Measurements from ENCODE around the gene NUP35.

Gene NUP35, protein sequence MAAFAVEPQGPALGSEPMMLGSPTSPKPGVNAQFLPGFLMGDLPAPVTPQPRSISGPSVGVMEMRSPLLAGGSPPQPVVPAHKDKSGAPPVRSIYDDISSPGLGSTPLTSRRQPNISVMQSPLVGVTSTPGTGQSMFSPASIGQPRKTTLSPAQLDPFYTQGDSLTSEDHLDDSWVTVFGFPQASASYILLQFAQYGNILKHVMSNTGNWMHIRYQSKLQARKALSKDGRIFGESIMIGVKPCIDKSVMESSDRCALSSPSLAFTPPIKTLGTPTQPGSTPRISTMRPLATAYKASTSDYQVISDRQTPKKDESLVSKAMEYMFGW

DNA sequence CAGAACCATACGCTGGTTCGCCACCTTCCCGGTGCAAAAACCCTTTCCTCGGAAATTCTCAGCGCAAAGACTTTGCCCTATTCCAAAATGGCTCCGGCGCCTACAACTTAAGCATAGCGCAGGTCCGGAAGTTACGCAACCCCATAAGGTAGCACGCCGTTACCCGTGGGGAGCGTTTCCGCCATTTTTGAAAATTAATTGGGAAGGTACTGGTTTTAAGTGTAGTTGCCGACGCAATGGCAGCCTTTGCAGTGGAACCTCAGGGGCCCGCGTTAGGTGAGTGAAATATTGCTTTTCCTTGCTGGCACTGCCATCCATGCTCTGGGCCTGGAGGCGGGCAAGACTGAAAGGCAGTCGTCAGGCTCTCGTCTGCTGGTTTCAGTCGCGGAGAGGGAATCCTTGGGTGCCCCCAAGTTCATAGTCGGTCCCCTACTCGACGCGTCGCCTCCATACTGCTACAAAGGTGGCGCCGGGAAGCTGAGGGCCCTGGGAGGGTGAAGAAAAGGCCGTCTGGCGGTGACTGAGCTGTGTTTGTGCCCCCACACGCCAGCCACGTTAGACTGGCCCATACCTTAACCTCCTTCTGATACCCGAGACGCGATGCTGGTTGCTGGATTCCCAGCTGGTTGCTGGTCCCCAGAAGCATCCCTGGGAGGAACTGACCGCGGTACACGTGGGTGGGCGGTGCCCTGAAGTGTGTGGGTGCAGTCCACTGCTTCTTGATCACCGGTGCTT lies at the start of gene NUP35:
Gene NUP35 (plus strand): TSS at position 222 of the 735 bp plus-strand sequence. CDS start 15 bp downstream, at position 237.
- peak within 1 kb of the TSS; percentile 96 for H3K4me3 ChIP-seq (ENCODE audit: low read depth, low read length)
- peak; percentile 63 for DNase-seq (ENCODE audit: low read depth)

DNA sequence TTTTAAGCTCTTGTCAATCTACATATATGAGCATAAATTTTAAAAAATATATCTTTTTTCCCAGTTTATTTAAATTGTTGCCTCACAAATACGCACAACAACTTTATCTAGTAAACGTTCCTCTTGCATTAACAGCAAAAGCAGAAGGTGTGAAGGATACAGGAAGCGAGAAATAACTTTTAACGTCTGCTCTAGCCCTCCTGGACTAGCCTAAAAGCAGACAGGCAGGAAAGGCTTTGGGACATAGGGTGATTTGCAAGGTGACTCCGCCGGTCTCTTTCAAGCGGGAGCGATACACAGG lies 46.1 kb upstream of the NUP35 start:
- peak overlapping the region; percentile 56 for H3K4me3 ChIP-seq (ENCODE audit: low read depth, low read length)
- DNase-seq (ENCODE audit: low read depth), result no peak

DNA sequence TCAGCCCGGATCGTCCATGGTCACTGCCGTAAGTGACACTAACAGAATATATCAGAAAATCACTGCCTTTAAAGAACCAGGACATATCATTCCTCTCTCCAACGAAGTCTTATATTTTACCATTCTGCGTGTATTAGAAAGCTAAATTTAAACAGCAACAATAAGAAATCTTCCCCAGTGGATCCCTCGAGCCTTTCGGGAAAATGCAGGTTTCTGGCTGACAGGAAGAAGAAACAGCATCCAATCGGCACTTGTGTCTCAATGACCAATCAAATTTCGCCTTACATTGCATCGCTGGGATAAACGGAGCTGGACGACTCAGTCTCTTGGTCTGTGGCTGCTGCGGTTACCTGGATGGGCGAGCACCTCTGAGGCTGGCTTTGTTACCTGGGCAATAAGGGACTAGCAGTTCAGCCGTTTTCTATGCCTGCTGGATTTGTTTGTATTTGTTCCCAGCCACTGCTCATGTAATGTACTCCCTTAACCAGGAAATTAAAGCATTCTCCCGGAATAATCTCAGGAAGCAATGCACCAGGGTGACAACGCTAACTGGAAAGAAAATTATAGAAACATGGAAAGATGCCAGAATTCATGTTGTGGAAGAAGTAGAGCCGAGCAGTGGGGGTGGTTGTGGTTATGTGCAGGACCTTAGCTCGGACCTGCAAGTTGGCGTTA lies 45.6 kb upstream of the NUP35 start, which contains the start of gene DUSP19:
Gene DUSP19 (plus strand): TSS at position 284 of the 675 bp plus-strand sequence. CDS start 187 bp downstream, at position 471.
- H3K4me3 ChIP-seq (ENCODE audit: low read depth, low read length), result peak within 1 kb of the TSS; percentile 56
- peak; percentile 74 for DNase-seq (ENCODE audit: low read depth)

DNA sequence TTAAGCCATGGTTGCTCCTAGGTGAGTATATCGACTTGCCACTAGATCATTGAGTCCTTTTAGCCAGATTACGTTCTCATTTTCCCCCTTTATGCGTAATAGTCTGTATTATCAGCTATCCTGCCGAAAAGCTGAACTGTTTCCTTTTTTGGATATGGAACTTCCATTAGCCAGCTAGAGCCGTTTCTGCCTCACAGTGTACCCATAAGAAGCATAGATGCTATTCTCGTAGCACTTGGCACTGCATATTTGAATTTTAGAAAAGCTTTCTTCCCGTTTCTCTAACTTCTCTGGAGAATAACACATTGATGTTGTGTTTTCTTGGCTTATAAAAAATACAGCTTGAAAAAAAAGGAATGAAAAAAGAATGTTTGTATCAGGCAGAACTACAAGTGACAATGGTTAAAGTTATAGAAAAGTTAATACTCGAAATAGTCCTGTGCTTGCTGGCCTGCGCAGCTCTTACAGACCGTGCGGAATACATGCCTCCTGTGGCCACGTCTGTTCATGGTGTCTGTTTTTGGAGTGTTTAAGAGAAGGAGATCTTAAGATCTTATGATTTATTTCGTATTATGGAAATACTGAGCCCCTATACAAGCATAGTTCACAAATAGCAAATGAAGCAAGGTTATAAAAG lies 45.0 kb upstream of the NUP35 start:
- no peak for DNase-seq (ENCODE audit: low read depth)
- peak overlapping the region; percentile 56 for H3K4me3 ChIP-seq (ENCODE audit: low read depth, low read length)

DNA sequence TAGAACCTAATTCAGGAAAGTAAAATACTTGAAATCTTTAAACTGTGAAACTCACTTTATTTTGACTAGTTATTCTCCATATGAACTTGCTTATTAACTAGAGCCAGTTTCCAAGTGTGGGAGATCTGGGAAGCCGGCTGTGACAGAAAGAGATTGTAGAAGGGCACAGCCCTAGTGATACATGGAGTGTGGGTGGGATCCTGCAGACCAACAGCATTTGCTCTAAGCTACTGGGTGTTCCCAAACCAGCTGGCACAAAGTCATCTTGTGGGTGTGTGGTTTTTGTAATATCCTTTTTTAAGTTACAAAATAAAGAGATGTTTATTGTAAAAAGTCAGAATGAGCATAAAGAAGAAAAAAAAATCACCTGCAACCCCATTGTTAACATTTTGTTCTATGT lies 42.3 kb upstream of the NUP35 start:
- H3K4me3 ChIP-seq (ENCODE audit: low read depth, low read length), result no peak overlapping the region

DNA sequence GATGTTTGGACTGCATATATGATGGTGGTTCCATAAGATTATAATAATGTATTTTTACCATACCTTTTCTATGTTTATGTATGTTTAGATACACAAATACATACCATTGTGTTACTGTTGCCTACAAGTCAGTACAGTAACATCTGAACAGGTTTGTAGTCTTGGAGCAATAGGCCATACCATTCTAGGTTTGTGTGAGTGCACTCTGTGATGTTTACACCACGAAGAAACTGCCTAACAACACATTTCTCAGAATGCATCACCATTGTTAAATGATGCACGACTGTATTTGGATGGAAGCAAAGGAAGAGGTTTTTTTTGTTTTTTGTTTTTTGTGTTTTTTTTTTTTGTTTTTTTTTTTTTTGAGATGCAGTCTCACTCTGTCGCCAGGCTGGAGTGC lies 36.2 kb upstream of the NUP35 start:
- no peak overlapping the region for H3K4me3 ChIP-seq (ENCODE audit: low read depth, low read length)
- DNase-seq (ENCODE audit: low read depth), result no peak

More for the DNA sequence above, 42.3 kb upstream of the NUP35 start:
- DNase-seq (ENCODE audit: low read depth), result peak; percentile 36

DNA sequence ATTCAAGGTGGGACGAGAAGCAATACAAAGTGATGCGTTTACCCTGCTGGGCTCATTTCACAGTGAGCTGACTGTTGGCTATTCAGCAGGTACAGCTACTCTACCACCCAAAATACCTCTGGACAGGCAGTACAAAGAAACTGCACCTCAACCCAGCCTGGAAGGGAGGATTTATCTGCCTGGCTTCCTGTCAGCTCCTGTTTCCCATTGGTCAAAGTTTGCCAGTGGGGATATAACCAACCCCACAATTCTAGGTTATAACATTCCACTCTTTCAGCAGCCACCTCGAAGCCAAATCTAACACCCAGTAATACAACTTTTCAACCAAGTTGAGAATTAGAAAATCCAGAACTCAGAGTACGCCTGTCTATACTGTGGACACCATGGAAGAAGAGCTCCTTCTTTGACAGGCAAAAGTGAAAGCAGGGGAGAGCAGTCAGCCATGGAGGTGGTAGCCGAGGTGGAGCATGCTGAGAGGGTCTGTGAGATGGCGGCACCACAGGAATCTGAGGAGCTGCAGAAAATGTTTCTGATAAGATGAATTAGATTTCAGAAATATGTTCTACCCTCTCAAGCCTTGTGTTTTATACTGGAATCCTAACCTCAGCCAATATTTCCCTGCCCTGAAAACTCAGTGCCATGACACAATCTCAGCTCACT lies 34.9 kb upstream of the NUP35 start:
- no peak for DNase-seq (ENCODE audit: low read depth)
- no peak overlapping the region for H3K4me3 ChIP-seq (ENCODE audit: low read depth, low read length)

DNA sequence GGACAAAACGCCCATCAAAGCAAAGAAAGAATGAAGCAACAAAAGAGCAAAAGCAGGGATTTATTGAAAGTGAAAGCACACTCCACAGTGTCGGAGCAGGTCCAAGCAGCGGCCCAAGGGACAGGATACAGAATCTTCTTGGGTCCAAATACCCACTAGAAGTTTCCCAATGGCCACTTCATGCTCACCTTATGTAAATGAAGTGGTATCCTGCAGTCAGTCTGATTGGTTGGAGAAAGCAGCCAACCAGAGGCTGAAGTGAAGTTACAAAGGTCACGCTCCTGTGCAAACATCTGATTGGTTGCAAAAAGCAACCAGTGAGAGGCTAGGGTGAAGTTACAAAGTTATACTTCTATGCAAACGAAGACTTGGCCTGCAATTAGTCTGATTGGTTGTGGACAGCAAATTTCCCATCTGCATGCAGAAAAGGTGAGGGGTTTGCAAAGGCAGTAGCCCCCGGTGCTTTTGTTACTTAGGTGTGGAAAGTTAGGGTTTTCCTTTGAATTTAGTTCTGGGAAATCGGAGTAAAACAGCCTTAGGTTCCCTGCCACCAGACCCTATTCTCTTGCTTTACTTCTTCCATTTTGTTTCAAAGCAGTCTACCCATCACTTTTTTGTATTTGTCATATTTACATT lies 32.8 kb upstream of the NUP35 start:
- no peak for DNase-seq (ENCODE audit: low read depth)
- H3K4me3 ChIP-seq (ENCODE audit: low read depth, low read length), result no peak overlapping the region

DNA sequence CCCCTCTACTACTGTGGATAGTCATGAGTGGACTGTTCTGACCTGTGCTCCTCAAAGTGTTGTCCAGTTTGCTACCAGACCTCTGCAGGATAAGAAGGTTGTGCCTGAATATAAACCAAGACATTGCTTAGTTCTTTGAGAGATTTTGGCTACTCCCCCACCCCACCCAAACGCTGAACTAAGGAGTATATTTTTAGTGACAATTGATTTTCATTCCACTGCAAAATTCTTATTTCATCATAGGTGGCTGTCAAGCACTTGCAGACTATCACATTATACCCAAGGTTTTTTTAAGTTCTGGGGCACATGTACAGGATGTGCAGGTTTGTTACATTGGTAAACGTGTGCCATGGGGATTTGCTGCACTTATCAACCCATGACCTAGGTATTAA lies 32.3 kb upstream of the NUP35 start:
- no peak overlapping the region for H3K4me3 ChIP-seq (ENCODE audit: low read depth, low read length)
- DNase-seq (ENCODE audit: low read depth), result no peak

DNA sequence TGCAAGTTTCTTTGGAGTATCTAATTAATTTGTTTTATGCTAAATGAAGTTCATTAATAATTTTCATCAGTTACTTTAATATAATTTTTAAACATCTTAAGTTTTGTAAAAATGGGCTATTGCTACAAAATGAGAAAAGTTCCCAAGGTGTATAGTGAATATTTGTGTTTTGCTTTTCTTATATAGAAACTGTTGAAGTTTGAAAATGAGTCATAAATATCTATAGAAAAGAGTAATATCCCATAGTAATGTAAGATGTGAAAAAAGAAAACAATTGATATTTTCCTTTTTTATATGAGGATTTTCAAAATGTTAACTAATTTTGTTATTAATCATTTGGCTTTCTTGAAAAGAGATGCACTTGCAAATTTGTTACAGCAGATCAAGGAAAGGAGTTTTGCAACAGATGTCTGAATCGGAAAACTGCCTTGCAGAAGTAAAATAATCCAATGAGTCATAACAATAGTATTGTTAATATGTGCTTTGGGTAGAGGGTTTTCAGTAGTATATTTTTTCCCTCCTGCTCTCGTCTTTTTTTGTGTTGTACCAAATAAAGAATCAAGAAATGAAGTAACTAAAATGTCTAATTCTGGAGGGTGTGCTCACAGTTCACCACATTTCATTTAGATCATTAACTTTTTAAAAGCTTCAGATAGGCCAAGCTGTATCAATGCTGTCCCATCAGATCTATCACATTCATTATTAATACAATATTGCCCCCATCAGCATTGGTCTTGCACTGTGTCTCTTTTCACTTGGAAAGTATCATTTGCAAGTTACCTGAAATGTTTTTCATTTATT lies 30.2 kb upstream of the NUP35 start:
- no peak for DNase-seq (ENCODE audit: low read depth)
- no peak overlapping the region for H3K4me3 ChIP-seq (ENCODE audit: low read depth, low read length)

DNA sequence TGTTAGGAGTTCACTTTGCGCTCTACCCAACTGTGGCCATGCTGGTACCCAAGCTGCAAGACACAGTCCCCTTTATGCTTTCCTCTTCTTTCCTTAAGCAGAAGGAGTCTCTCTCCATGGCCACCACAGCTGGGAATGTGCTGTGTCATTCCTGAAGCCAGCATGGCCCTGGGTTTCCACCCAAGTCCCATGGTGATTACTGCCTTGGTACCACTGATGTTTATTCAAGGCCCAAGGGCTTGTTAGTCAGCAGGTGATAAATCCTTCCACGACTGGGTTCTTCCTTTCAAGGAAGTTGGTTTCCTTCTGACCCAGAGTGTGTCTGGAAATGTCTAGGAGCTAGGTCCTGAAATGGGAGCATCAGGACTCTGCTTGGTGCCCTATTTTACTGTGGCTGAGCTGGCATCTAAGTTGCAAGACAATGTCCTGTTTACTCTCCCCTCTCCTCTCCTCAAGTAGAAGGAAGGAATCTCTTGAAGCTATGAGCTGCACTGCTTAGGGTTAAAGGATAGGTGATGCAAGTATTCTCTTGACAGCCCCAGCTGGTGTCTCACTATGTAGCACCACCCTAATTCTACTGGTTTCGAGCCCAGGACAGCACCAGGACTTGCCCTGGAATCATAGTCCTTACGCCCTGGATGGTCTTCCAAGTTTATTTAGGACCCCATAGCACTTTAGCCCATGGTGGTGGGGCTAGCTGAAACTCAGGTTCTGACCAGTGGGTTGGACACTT lies 18.7 kb upstream of the NUP35 start:
- no peak for DNase-seq (ENCODE audit: low read depth)
- no peak overlapping the region for H3K4me3 ChIP-seq (ENCODE audit: low read depth, low read length)

DNA sequence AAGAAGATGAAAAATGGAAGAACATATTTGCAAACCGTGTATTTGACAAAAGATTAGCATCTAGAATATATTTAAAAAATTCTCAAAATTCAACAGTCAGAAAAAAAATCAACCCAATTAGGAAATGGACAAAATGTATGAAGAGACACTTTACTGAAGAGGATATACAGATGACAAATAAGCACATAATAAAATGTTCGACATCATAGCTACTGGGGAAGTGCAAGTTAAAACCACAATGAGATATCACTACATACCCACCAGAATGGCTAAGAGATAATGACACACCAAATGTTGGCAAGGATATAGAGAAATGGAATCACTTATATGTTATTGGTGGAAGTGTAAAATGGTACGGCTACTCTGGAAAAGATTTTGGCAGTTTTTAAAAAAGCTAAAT lies 11.7 kb upstream of the NUP35 start:
- no peak overlapping the region for H3K4me3 ChIP-seq (ENCODE audit: low read depth, low read length)
- no peak for DNase-seq (ENCODE audit: low read depth)

DNA sequence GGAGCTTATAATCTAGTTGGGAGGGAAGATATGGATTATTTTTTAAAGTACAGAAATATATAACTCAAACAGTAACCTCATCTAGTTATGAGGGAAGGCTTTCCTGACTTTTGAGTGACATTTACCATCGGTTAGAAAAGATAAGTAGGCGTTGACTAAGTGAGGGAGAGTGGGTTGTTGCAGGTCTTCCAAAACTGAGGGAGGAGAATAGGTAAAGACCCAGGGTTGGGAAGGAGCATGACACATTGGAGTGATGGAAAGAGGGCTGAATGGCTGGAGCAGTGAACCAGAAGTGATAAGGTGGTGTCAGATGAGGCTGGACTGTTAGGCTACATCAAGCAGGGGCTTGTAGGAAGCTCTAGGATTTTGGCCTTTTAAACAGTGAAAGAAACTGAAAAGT lies 10.6 kb upstream of the NUP35 start:
- no peak overlapping the region for H3K4me3 ChIP-seq (ENCODE audit: low read depth, low read length)
- no peak for DNase-seq (ENCODE audit: low read depth)

DNA sequence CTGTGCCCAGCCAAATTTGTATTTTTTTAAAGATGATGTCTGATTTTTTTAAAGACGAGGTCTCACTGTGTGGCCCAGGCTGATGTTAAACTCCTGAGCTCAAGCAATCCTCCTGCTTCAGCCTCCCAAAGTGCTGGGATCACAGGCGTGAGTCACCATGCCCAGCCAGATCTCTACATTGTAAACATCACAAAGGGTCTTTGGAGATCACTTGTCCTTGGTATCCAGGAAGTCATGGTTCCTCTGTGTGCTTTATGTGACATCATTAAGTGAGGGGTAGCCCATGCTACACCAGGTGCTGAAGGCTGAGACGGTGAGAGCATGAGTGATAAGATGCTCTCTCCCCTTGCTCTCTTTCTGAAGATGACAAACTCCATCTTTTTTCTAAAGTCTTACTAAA lies 7.0 kb upstream of the NUP35 start:
- no peak overlapping the region for H3K4me3 ChIP-seq (ENCODE audit: low read depth, low read length)
- no peak for DNase-seq (ENCODE audit: low read depth)

DNA sequence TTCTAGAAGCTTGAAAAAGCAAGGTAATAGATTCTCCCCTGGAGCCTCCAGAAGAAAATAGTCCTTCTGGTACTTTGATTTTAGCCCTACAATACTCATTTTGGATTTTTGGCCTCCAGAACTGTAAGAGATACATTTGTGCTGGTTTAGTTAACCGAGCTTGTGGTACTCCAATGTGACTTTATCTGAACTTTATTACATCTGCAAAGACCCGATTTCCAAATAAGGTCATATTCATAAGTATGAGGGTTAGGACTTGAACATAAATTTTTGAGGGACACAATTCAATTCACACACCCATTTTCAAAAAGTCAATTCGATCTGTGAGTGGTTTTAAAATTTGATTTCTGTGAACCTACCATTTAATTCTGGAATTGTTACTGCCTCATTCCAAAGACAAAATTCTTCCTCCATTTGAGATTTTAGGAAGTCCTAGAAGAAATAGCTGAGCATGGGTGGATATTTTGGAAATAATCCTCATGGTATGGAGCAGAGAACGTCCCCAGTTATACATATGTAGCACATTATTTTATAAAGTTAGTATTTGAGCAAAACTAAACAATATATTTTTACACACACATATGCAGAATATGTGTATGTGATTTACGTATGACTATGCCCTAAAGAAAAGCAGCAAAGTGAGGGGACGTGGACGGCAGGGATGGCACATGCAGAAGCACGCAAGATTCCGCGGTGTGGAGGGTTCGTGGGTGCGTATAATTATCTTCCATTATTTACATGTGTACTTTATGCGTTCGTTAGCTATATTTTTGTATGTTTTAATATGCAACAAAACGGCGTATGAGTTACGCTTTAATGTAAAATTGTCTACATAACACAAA lies 905 bp upstream of the NUP35 start:
- no peak for DNase-seq (ENCODE audit: low read depth)
- peak overlapping the region; percentile 96 for H3K4me3 ChIP-seq (ENCODE audit: low read depth, low read length)

DNA sequence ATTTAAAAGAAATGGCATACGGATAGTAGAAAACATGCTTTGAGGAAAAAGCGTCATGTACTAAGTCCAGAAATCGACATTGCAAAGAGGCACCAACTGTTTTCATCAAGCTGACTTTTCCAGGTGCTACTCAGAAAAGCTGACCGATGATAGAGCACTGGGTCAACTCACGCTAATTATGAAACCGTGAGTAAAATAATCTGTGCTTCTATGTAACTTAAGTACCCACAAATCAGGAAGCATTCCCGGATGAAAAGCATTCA lies 353 bp upstream of the NUP35 start:
- H3K4me3 ChIP-seq (ENCODE audit: low read depth, low read length), result peak overlapping the region; percentile 96
- no peak for DNase-seq (ENCODE audit: low read depth)

DNA sequence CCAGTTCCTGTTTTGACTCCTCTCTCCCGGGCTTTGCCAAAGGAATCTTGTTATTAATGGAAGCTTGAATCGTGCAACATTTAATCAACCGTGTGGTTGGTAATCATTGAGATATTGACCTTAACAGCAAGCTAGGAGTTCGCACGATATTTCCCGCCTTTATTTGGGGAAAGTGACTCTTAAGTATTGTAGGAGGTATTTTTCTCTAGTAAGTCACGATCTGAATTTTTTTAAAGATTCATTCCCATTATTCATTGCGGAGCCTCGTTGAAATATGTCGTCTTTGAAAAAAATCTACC lies 663 bp downstream of the NUP35 start:
- DNase-seq (ENCODE audit: low read depth), result no peak
- H3K4me3 ChIP-seq (ENCODE audit: low read depth, low read length), result peak overlapping the region; percentile 96

Measured in skeletal muscle cell (primary cell).